ENCODE data around the gene FRMD5.
"Not testable (repeated sequence)": the region's sequence is repeated elsewhere in the genome, so short reads cannot be mapped to it uniquely, and the experiment has no call there.

FRMD5 gene

DNA sequence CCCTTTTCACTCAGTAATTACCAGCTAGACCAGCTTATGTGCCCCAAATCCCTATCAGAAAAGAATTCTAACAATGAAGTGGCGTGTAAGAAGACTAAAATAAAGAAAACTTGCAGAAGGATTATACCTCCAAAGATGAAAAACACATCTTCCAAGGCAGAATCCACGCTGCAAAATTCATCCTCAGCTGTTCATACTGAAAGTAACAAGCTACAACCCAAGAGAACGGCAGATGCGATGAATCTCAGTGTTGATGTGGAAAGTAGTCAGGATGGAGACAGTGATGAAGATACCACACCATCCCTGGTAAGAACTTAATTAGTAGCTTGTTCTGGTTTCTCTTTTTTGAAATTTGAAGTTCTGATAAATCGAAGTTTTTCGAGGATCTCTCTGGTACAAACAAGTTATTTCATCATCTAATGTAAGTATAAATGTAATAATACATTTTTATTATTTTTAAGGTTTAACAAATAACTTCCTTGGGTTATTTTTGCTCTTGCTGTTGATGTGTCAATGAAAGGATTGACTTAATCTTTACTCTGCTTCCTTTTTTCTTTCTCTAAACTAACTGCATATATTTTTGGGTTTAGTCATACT, 366.9 kb downstream of the FRMD5 start:
- no peak for TF ChIP-seq POLR2A (IDR thresholded peaks at IDR 0.05; ENCODE audit: low read depth, low read length)
- FAIRE-seq (no peak), DNase-seq (ENCODE audit: insufficient read length, low spot score) (no peak)

DNA sequence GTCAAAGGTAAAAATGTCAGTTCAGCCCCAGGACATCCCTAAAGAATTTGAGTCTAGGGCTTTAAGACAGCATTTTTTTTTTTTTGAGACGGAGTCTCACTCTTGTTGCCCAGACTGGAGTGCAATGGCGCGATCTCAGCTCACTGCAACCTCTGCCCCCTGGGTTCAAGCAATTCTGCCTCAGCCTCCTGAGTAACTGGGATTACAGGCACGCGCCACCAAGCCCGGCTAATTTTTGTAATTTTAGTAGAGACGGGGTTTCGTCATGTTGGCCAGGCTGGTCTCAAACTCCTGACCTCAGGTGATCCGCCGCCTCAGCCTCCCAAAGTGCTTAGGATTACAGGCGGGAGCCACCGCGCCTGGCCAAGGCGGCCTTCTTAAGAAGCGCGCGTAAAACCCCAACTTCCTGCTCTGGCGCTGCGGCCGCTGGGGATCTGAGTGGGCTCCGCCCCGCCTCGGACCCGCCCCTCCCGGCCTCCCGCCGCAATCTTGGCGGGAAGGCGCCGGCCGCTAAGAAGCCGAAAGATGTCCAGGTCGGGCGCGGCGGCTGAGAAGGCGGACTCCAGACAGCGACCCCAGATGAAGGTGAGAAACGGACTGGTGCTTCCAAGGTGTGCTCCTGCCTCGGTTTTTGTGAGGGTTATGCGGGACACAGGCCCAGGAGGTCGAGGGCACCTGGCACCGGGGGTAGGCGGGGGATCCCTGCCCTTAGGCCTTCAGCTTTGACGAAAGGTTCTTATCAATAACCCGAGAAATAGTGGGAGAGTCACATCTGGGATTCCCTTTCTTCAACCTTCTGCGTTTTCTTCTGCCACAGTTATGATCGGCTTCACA, 368.3 kb downstream of the FRMD5 start, which contains the start of gene WDR76:
Gene WDR76 (plus strand): TSS at position 495 of the 834 bp plus-strand sequence. CDS start 31 bp downstream, at position 526.
- DNase-seq (ENCODE audit: insufficient read length, low spot score) (peak; percentile 77), FAIRE-seq (no peak)
- TF ChIP-seq POLR2A (IDR thresholded peaks at IDR 0.05; ENCODE audit: low read depth, low read length) = peak; percentile 40; the same call in 1 of the 2 replicates

DNA sequence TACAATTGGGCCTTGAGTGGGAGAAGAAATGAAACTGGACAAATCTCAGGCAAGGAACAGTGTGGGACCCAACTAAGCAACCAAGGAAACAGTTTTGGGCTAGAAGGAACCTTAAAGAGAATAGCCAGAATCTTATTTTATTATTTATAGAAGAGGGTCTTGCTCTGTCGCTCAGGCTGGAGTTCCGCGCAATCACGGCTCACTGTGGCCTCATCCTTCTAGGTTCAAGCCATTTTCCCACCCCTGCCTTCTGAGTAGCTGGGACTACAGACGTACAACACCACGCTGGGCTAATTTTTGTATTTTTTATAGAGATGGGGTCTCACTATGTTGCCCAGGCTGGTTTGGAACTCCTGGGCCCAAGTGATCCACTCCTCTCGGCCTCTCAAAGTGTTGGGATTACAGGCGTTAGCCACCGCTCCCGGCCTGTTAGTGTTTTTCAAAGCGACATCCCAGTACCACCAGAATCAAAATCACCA, 369.0 kb downstream of the FRMD5 start:
- DNase-seq (ENCODE audit: insufficient read length, low spot score) = no peak
- no peak for TF ChIP-seq POLR2A (IDR thresholded peaks at IDR 0.05; ENCODE audit: low read depth, low read length)
- no peak for FAIRE-seq

DNA sequence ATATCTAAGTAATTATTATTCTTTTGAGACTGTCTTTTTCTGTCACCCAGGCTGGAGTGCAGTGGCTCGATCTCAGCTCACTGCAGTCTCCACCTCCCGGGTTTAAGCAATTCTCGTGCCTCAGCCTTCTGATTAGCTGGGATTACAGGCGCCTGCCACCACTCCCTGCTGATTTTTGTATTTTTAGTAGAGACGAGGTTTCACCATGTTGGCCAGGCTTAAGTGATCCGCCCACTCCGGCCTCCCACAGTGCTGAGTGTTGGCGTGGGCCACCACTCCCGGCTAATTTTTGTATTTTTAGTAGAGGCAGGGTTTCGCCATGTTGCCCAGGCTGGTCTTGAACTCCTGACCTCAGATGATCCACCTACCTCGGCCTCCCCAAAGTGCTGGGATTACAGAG, 369.8 kb downstream of the FRMD5 start:
- DNase-seq (ENCODE audit: insufficient read length, low spot score) = not testable (repeated sequence)

DNA sequence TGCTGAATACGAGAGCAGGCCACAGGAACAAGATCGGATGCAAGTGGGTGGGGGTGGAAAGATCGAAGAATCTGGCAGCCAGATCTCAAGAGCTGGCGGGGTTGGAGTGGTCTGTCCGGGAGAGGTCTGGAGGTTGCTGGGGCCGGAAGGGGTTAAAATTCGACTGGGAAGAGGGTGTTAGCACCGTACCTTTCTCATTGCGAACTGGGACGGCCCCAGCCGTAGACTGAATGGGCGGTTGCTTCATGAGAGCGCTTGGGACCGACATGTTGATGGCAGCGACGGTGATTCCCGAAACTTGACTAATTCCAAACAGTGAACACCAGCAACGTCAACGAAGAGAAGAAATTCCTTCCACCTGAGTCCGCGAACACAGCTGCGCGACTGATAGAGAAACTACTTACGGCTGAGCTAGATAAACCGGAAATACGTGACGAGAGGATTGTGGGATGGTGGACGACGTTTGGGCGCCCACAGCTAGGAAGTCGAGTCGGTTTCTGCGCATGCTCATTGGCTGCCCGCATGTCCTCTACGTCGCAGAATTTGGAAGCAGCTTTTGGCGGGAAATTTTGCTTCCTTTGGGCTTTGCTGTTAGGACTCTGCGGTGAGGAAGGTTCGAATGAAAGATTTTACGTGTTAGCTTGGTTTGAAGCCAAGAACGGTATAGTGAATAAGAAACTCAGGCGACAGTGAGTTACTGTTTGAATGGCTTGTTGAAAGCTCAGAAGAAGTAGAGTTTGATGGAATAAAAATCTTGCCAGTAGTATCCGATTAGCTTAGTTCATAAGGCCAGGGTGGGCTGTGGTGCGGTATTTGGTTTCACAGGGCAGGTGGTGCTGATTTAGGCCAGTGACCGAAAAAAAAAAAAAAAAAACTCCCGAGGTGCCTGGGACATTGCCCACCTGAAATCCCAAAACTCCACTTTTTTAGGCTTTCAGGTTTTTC, 370.5 kb downstream of the FRMD5 start, which contains the start of gene MFAP1:
Gene MFAP1 (minus strand): TSS at position 389 of the 945 bp plus-strand sequence. CDS start 121 bp downstream, at position 268.
- TF ChIP-seq POLR2A (IDR thresholded peaks at IDR 0.05; ENCODE audit: low read depth, low read length) = peak; percentile 78
- FAIRE-seq (peak; percentile 96), DNase-seq (ENCODE audit: insufficient read length, low spot score) (peak; percentile 80)

More for the DNA sequence above, 369.8 kb downstream of the FRMD5 start:
- FAIRE-seq = not testable (repeated sequence)

DNA sequence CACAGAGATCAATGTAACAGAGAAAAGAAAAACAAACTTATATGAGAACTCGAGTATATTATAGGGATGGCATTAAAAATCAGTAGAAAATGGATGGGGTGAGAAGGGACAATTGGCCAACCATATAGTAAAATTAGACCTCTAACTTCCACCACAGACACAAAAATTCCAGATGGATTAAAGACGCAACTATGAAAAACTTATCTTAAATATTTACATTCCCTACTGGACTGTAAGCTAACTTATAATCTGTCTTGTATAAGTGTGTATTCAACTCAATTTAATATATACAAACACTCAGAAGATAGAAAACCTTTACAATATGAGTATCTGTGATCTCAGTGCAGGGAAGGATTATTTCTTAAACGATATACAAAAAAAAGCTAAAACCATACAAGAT, 373.6 kb downstream of the FRMD5 start:
- TF ChIP-seq POLR2A (IDR thresholded peaks at IDR 0.05; ENCODE audit: low read depth, low read length) = no peak
- FAIRE-seq = no peak

More for the DNA sequence above, 373.6 kb downstream of the FRMD5 start:
- no peak for DNase-seq (ENCODE audit: insufficient read length, low spot score)

All from H54 (cell line).